NCI-H2107 treated with DMSO at 0.1 percent for 48 hours (cell line): ENCODE data around the gene C11orf16.
"Not testable (repeated sequence)": the region's sequence is repeated elsewhere in the genome, so short reads cannot be mapped to it uniquely, and the experiment has no call there.

Experiments
- DNase-seq: peaks from one replicate; lab custom pipeline; 2025; ENCODE audit not compliant: unreplicated experiment; lab: John Stamatoyannopoulos, UW

Gene C11orf16

DNA sequence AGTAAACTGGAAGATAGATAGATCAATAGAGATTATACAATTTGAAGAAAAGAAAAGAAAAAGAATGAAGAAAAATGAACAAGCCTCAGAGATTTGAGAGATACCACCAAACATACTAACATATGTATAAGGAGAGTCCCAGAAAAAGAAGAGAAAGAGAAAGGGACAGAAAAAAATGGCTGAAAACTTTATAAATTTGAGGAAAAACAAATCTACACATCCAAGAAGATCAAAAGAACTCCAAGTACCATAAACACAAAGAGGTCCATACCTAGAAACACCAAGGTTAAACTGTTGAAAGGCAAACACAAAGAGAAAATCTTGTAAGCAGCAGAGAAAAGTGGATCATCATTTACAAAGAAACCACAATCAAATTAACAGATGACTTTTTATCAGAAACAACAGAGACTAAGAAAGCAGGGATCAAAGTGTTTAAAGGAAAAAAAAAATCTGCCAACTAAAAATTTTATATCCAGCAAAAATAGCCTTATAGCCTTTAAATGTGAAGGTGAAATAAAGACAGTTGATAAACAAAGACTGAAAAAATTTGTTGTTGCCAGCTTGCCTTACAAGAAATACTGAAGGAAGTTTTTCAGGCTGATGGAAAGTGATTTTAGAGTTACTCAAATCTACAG, 33.5 kb downstream of the C11orf16 start:
- DNase-seq, result no peak

DNA sequence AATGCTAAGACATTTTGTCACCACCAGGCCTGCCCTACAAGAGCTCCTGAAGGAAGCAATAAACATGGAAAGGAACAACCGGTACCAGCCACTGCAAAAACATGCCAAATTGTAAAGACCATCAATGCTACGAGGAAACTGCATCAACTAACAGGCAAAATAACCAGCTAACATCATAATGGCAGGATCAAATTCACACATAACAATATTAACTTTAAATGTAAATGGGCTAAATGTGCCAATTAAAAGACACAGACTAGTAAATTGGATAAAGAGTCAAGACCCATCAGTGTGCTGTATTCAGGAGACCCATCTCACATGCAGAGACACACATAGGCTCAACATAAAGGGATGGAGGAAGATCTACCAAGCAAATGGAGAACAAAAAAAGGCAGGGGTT, 41.6 kb downstream of the C11orf16 start:
- DNase-seq, result not testable (repeated sequence)

DNA sequence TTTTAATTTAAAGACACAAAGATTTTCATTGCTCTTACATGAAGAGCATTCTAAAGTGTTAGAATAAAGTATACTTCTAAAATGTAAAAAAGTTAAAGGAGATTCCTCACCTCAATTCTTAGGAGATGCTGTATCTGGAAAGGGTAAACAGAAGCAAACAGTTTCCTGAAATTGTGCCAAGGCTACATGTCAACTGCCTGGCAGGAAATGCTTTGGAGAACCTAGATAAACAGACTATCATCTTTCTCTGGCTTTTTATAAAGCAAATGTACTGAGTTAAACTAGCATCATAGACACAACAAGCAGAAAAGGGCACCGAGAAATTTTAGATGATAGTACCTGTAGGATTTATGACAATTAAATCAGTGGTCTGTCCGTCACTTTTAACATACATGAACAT, 46.4 kb downstream of the C11orf16 start:
- peak; percentile 16 for DNase-seq

DNA sequence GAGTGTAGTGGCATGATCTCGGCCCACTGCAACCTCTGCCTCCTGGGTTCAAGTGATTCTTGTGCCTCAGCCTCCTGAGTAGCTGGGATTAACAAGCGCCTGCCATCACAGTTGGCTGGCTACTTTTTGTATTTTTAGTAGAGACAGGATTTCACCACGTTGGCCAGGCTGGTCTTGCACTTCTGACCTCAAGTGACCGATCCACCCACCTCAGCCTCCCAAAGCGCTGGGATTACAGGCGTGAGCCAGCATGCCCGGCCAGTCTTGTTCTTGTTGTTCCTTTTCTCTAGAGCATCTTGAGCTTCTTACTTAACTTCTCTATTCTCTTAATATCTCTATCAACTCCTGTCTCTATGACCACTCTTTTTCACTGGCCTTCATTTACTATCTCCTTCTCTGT, 51.2 kb downstream of the C11orf16 start:
- not testable (repeated sequence) for DNase-seq

DNA sequence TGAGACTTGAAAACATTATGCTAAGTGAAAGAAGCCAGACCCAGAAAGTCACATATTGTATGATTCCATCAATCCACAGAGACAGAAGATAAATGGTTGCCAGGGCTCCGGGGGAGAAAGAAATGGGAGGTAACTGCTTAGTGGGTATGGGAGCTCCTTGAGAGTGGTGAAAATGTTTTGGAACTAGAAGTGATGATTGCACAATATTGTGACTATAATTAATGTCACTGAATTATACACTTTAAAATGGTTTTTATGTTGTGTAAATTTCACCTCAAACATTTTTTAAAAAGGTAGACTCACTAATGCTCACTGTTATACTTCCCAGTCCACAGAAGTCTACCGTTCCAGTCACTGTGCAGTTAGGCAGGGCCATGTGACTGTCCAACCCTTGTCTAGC, 54.0 kb downstream of the C11orf16 start:
- DNase-seq, result no peak

DNA sequence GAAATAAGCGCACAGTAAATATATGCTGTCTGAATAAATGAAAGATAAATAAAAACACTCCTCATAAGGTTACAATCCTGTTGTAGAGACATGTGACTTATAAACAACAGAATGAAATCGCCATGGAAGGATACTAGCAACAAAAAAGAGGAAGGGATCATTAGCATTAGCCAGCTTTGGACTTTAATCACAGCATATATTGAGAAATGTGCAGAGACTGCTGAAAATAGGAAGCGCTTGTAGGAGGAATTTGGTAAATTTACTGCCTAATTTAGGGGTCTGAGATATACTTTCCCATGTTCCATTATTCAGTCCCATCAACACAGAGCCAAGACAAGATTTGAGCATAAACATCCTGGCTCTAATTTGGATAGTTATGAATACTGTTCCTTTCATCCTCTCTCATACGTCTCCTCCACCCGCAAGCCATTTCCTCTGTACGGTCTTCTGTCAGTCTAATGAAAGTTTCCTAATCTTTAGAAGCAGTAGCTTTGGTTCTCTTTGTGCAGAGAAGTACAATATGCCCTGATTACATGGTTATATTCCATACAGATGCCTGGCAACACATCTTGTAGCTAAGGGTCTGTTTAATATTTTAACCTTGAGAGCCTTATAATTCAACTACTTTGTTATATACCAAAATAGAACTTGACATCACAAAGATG, 58.9 kb downstream of the C11orf16 start:
- DNase-seq, result no peak

DNA sequence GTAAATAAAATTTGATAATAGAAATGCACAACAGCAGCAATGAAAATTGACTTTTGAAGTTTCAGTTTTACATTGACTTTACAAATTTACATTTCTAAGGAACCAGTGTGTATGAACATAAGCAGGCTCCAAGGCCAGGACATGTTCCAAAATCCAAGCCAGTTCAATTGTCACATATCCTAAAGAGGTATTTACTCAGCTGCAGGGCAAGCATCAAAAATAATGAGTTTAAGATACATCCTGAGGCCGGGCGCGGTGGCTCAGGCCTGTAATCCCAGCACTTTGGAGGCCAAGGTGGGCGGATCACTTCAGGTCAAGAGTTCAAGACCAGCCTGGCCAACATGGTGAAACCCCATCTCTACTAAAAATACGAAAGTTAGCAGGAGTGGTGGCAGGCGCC, 60.8 kb downstream of the C11orf16 start:
- no peak for DNase-seq

DNA sequence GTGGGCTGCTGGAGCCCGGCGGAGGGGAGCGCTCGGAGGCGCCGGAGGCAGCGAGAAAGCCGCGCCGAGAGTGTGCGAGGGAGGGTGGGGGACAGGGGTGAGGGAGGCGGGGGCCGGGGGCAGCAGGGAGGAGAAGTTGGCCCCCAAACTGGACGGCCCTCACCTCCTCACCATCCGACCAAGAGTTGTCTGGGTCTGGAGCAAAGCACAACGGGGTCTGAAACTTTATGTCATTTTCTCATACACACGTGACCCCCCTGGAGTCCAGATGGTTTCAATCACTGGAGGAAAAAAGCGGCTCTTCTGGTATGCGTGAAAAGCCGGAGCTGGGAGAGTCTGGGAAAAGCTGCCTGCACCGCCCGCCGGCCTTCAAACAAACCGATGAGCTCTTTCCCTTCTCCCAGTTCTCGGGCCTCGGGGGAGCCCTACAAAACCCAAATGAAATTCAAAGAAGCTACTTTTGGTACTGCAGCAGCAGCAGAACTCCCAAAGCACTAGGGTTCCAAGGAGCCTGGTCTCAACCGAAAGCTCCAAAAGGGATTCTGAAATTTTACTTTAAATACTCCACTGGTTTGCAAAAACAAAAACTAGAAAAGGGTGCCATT, 61.5 kb downstream of the C11orf16 start:
- DNase-seq, result peak; percentile 30

DNA sequence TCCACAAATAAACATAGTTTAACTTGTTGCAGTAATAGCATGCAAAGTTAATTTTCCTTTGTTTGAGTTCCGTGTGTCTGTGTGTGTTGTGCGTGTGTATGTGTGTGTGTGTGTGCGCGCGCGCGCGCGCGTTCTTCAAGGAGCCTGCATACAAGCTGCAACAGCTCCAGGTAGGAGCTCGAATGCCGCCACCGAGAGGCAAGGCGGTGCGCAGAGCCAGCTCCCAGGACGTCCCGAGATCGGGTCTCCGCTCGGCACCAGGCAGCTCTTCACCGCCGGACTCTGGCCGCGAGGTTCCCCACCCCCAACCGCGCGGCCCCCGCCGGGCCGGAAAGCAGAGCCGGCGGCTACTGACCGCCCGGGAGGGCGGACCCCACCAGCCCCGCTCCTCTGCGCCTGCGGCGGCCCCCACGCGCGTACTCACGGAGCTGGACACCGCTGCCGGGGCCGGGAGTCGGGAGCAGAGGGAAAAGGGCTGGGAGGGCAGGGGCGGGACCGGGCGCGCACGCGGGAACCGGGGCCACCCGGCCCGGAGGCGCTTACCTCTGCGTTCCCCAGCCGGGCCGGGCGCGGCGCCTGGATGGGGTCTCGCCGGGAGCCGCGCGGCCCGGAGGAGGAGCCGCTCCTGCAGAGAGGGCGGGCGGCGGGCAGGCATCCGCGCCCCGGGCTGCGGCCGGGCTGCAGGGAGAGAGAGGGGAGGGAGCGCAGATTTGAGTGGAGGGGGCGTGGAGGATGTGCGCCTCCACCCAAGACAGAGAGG, 62.2 kb downstream of the C11orf16 start:
- DNase-seq, result no peak
